Lung (tissue), 13 donors: Measurements from ENCODE around the gene NPFFR1. TPM values are rescaled to one million over a fixed set of nuclear protein-coding genes. Genes with fewer than 3 reads are reported as not detected.

Source experiments
- ATAC-seq: fragments of 200-7000 bp; cut with Tn5 transposase; one replicate; pipeline ENCODE4 v1.9.1; 2020; ENCODE audit warnings: moderate number of reproducible peaks; ENCODE audit not compliant: insufficient read depth, low FRiP score
- DNase-seq, 3 donors: peaks; one replicate each; pipeline ENCODE4 v3.0.0-alpha.2; 2013 to 2017
- H3K27ac ChIP-seq, 2 donors: one replicate each; pipeline ENCODE4 v1.5.1; 2013; ENCODE audit warnings: mild to moderate bottlenecking in 2 of 2, moderate library complexity in 2 of 2, control low read depth in 1 of 2, inconsistent platforms in 1 of 2, low read depth in 1 of 2, low read length in 1 of 2
- H3K27me3 ChIP-seq, 3 donors: one replicate each; pipeline ENCODE4 v1.5.1; 2013; ENCODE audit warnings: low read length in 2 of 3; ENCODE audit not compliant: control insufficient read depth in 3 of 3, insufficient read depth in 3 of 3
- H3K36me3 ChIP-seq, 4 donors: one replicate each; pipeline ENCODE4 v1.5.1; 2013; ENCODE audit warnings: low read length in 4 of 4, mild to moderate bottlenecking in 1 of 4, moderate library complexity in 1 of 4; ENCODE audit not compliant: control insufficient read depth in 4 of 4, insufficient read depth in 4 of 4
- H3K4me1 ChIP-seq, 5 donors: one replicate each; pipeline ENCODE4 v1.5.1; 2013; ENCODE audit warnings: low read length in 5 of 5, mild to moderate bottlenecking in 2 of 5, moderate library complexity in 1 of 5; ENCODE audit not compliant: control insufficient read depth in 5 of 5, insufficient read depth in 5 of 5
- H3K4me3 ChIP-seq: one replicate; pipeline ENCODE4 v1.5.1; 2013; ENCODE audit warnings: mild to moderate bottlenecking, control low read depth, moderate library complexity
- H3K9ac ChIP-seq, 2 donors: one replicate each; pipeline ENCODE4 v1.5.1; 2013; ENCODE audit warnings: low read length in 2 of 2, control low read depth in 1 of 2; ENCODE audit not compliant: insufficient read depth in 1 of 2
- H3K9me3 ChIP-seq, 4 donors: one replicate each; pipeline ENCODE4 v1.5.1; 2013; ENCODE audit warnings: low read length in 3 of 4, mild to moderate bottlenecking in 1 of 4, moderate library complexity in 1 of 4; ENCODE audit not compliant: control insufficient read depth in 4 of 4, insufficient read depth in 3 of 4
- CTCF ChIP-seq: IDR thresholded peaks from 2 replicates; pipeline ENCODE4 v1.5.1; 2012; ENCODE audit warnings: mild to moderate bottlenecking; ENCODE audit errors: control extremely low read depth, extremely low read depth
- WGBS, 2 donors: extraction: QIAGEN DNeasy Blood & Tissue Kit; methylation state at CpG; one replicate each; pipeline ENCODE4 v1.1.7; 2013; 5-methylcytosine and 5-hydroxymethylcytosine counted together
- polyA plus RNA-seq, 2 donors: library from polyadenylated mRNA; stranded (reverse); fragments of 200-250 nt; gene quantifications; one replicate each; pipeline ENCODE4 v1.2.1, GENCODE V29; 2013
- small RNA-seq: library from RNA; depleted of rRNA; stranded (forward); fragments of <200 nt; gene quantifications from one replicate; pipeline ENCODE3, GENCODE V24; 2014; ENCODE audit warnings: low replicate concordance
- total RNA-seq, 2 donors: library from RNA; depleted of rRNA in 1 of 2; stranded (reverse); fragments of >200 nt in 1 of 2; gene quantifications; one replicate each; pipeline ENCODE4 v1.2.1, GENCODE V29; 2014 to 2021
- donor health status: control.
- donor health status: control.
- donor health status: Bipolar disorder and iron deficiency.
- donor health status: healthy.
- donor health status: DM: yes; HTN: yes; CAD: no.

NPFFR1 gene
- total and polyA plus RNA-seq, 4 donors, result 0.12 to 2.2 (median 0.14) TPM

GRCh38 chr10:70201105-70201504 lies 82.7 kb downstream of the NPFFR1 start:
- no peak for ATAC-seq
- Histone ChIP-seq H3K4me1 (no peaks in the 10 kb centered on the region), H3K27ac (no peak overlapping the region), H3K36me3 (peaks cover 7 to 29% (median 19%) of the 10 kb centered on the region in 4 donors), H3K27me3 (no peaks in the 10 kb centered on the region), H3K4me3 (no peak overlapping the region), H3K9ac (no peak overlapping the region), H3K9me3 (no peaks in the 10 kb centered on the region)
- 100% methylated on average over 1 of the region's 1 CpG for WGBS, 2 donors
- DNase-seq, result no peak
- no peak for TF ChIP-seq CTCF

- H3K36me3 ChIP-seq, result peaks cover 7 to 23% (median 13%) of the 10 kb centered on the region in 4 donors
- no peak overlapping the region for H3K9ac ChIP-seq
- no peaks in the 10 kb centered on the region for H3K9me3 ChIP-seq
- TF ChIP-seq CTCF, result no peak
- peaks cover 0 to 2% (median 0%) of the 10 kb centered on the region in 5 donors for H3K4me1 ChIP-seq
- 92 to 96% methylated on average over 5 of the region's 5 CpGs for WGBS, 2 donors
- no peak overlapping the region for H3K27ac ChIP-seq
- no peak for ATAC-seq
- H3K27me3 ChIP-seq, result no peaks in the 10 kb centered on the region
- DNase-seq, result no peak
- no peak overlapping the region for H3K4me3 ChIP-seq
These were observed 84.9 kb downstream of the NPFFR1 start for GRCh38 chr10:70198696-70199466.

Small RNA genes within 50 kb of the gene (small RNA-seq; reads per million reads assigned to genes)
- not detected for gene RPS25P9

Other genes with a start within 250 kb of the NPFFR1 start
- gene MACROH2A2, start 231.2 kb downstream of the NPFFR1 start, total RNA-seq, result 10 to 100 TPM in 1 of 2 donors, 1 to 10 TPM in 1; 7.8 to 19.3 TPM
- gene MACROH2A2, start 231.2 kb downstream of the NPFFR1 start, polyA plus RNA-seq, result 1 to 10 TPM; 5.7 to 8.1 TPM
- 10 to 100 TPM in 1 of 2 donors, 1 to 10 TPM in 1; 3.6 to 19.1 TPM for gene AIFM2, start 151.2 kb downstream of the NPFFR1 start, total RNA-seq
- gene AIFM2, start 151.2 kb downstream of the NPFFR1 start, polyA plus RNA-seq, result 10 to 100 TPM; 12.0 to 19.1 TPM
- gene TYSND1, start 137.3 kb downstream of the NPFFR1 start, total RNA-seq, result 10 to 100 TPM; 10.9 to 14.9 TPM
- gene TYSND1, start 137.3 kb downstream of the NPFFR1 start, polyA plus RNA-seq, result 1 to 10 TPM; 7.5 to 8.9 TPM
- 100 to 1,000 TPM; 123 to 144 TPM for gene SAR1A, start 113.5 kb downstream of the NPFFR1 start, total RNA-seq
- 10 to 100 TPM; 56.0 to 60.1 TPM for gene SAR1A, start 113.5 kb downstream of the NPFFR1 start, polyA plus RNA-seq
- gene PPA1, start 50.6 kb downstream of the NPFFR1 start, total RNA-seq, result 100 to 1,000 TPM; 165 to 167 TPM
- gene PPA1, start 50.6 kb downstream of the NPFFR1 start, polyA plus RNA-seq, result 100 to 1,000 TPM; 214 to 251 TPM
- 10 to 100 TPM in 1 of 2 donors, 1 to 10 TPM in 1; 4.6 to 13.4 TPM for gene LRRC20, start 98.6 kb upstream of the NPFFR1 start, total RNA-seq
- 10 to 100 TPM in 1 of 2 donors, 1 to 10 TPM in 1; 5.9 to 10.0 TPM for gene LRRC20, start 98.6 kb upstream of the NPFFR1 start, polyA plus RNA-seq
- gene EIF4EBP2, start 120.1 kb upstream of the NPFFR1 start, total RNA-seq, result 10 to 100 TPM; 59.7 to 63.3 TPM
- gene EIF4EBP2, start 120.1 kb upstream of the NPFFR1 start, polyA plus RNA-seq, result 10 to 100 TPM; 21.8 to 22.9 TPM
- gene NODAL, start 157.7 kb upstream of the NPFFR1 start, total RNA-seq, result not detected
- not detected for gene NODAL, start 157.7 kb upstream of the NPFFR1 start, polyA plus RNA-seq
- gene PALD1, start 194.8 kb upstream of the NPFFR1 start, total RNA-seq, result 10 to 100 TPM; 15.5 to 19.7 TPM
- 10 to 100 TPM; 10.5 to 15.7 TPM for gene PALD1, start 194.8 kb upstream of the NPFFR1 start, polyA plus RNA-seq